ENCODE measurements around the gene CCDC148.
A peak's percentile ranks its signal among the peaks of the same experiment; 100 is the strongest.
"Not testable (repeated sequence)": the region's sequence is repeated elsewhere in the genome, so short reads cannot be mapped to it uniquely, and the experiment has no call there.

The CCDC148 gene

DNA sequence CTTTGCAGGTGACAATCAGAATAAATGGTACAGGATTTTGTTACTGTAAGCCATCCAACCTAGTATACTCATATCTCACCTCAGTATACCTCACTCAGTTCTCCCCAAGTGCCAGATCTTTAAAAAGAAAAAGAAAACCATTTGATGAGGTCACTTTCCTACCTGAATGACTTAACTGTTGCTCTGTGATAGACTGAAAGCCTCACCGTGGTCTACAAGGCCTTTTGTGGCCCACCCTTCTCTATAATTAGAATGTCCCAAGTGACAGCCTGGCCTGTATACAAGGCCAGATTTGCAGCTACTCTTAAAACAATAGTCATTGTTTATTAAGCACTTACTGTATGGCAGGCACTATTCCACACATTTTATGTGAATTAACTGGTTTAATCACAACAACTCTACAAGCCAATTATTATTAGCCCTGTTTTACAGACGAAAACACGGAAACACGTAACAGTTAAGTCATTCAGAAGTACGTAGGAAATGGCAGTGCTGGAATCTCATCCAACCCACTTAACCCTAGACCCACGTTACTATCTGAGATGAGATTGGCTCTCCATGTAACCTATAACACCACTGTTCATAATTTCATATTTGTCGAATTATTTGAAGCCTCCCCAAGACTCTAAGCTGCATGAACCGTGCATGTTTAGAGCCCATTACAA, 28.5 kb upstream of the CCDC148 start:
- no peak for DNase-seq (ENCODE audit: low read depth in 1 of 2, low spot score in 1 of 2)

DNA sequence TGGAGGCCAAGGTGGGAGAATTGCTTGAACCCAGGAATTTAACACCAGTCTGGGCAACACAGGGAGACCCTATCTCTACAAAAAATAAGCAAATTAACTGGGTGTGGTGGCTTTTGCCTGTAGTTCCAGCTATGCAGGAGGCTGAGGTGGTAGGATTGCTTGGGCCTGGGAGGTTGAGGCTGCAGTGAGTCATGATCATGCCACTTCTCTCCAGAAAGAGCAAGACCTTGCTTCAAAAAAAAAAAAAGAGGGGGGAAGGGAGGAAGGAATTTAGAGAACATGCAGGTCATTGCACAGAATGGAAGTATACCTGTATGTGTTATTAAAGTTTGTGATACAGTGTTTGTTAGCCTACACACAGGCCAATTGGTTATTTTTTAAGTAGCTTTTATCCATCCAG, 26.0 kb upstream of the CCDC148 start:
- no peak for DNase-seq (ENCODE audit: low read depth in 1 of 2, low spot score in 1 of 2)

DNA sequence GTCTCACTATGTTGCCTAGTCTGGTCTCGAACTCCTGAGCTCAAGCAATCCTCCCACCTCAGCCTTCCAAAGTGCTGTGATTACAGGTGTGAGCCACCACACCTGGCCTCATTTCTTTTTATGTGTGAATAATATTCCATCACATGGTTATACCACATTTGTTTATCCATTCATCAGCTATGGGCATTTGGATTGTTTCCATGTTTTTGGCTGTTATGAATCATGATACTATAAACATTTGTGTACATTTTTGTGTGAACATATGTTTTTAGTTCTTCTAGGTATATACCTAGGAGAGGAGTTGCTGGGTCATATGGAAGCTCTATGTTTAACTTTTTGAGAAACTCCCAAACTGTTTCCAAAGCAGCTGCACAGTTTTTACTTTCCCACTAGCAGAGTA, 24.6 kb upstream of the CCDC148 start:
- no peak for DNase-seq (ENCODE audit: low read depth in 1 of 2, low spot score in 1 of 2)

DNA sequence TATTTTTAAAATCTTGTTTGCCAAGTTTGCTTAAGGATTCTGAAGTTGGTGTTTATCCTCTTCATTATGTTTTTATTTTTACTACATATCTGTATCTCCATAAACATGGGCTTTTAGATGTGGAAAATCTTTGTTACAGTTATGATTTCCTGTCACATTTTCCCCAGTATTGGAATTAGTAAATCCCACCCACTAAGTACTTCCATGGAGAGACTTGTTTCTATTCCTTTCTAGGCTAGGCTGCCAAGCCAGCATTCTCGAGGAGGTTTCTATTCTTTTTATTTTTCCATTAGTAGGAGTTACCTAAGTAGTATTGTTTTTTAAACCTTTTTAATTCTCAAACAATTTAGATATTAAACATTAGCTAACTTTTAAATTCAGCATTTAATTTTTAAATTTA, 22.3 kb upstream of the CCDC148 start:
- DNase-seq (ENCODE audit: low read depth in 1 of 2, low spot score in 1 of 2) = no peak

DNA sequence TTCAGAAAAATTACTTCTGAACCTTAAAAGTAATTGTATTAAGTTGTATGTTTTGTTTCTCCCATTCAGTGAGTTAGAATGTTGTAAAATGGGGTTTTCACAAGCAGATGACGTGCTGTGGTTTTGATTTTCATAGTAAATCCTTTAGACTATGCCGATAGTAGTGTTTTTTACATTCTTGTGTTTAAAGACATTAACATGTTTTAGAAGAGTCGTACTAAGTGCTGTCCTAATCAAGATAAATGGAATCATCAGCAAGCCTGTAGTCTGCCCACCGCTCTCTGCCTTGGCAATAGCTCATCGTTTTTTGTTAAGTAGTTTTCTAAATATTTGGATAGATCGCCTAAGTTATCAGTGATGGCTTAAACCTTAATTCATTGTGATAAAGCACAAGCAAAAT, 21.7 kb upstream of the CCDC148 start:
- no peak for DNase-seq (ENCODE audit: low read depth in 1 of 2, low spot score in 1 of 2)

DNA sequence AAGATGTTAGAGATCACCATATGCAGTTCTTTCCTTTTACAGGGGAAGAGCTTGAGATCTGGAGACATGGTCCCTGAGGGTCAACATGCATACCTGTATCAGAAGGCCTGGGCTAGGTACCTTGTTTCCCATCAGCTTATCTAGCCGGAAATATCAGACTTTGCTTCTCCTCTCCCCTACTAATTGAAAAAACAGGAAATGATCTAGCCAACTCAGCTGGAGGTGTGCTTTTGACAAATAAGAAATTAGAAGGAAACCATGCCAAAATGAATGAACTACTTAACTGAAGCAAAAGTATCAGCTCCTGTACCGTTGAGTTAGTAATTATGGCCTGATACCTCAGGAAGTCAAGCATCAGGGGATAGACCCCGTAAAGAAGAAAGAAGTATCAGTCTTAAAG, 20.6 kb upstream of the CCDC148 start:
- no peak for DNase-seq (ENCODE audit: low read depth in 1 of 2, low spot score in 1 of 2)

DNA sequence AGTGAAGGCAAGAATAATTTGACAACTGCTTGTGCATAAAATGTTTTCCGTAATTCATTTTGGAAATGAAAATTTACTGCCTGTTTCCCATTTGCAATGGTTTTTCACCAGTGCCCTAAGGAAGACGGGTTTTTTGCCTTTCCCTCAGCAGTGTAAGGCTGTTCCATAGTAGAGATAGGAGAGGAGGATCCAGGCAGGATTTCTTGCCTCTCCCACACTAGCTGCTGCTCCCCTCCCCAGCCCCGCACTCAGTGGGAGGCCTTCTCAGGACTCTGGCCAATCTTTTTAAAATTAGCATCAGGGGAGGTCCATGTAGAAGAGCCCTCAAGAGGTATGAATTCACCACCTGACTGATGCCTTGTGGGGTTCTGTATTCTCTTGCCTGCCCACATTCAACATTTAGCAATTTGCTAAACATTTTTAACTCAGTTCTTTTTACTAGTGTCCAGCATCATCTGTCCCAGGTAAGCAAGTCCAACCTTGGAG, 18.0 kb upstream of the CCDC148 start:
- DNase-seq (ENCODE audit: low read depth in 1 of 2, low spot score in 1 of 2) = not testable (repeated sequence)

DNA sequence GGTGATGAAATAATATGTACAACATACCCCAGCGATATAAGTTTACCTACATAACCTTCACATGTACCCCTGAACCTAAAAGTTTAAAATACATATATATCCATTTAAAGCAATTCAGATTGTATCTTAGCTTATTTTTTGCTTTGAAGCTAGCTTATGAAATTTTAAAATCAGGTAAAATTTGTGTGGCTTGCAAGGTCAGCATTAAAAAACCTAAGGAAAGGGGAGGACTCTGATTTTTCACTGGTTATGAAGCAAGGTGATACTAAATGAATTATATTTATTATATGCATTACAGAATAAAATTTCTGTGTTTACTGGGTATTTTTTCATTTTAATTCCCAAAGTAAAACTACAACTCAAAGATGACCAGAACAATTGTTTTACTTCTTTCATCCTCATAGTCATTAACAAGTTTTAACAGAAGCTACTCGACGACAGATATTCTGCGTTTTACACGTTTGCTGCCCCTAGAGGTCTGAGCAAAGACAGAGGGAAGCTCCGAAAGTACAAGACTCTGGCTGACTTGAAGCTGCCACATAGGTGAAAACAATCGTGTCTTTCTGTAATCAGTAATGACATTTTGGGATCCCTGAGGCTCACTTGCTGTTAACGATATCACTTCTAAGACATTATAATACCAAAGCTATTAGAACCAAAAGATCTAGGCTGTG, 17.3 kb upstream of the CCDC148 start:
- no peak for DNase-seq (ENCODE audit: low read depth in 1 of 2, low spot score in 1 of 2)

DNA sequence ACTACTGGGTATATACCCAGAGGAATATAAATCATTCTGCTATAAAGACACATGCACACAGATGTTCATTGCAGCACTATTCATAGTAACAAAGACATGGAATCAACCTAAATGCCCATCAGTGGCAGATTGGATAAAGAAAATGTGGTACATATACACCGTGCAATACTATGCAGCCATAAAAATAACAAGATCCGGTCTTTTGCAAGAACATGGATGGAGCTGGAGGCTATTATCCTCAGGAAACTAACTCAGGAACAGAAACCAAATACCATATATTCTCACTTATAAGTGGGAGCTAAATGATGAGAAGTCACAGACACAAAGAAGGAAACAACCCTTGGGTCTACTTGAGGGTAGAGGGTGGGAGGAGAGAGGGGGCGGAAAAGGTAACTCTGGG, 16.7 kb upstream of the CCDC148 start:
- not testable (repeated sequence) for DNase-seq (ENCODE audit: low read depth in 1 of 2, low spot score in 1 of 2)

DNA sequence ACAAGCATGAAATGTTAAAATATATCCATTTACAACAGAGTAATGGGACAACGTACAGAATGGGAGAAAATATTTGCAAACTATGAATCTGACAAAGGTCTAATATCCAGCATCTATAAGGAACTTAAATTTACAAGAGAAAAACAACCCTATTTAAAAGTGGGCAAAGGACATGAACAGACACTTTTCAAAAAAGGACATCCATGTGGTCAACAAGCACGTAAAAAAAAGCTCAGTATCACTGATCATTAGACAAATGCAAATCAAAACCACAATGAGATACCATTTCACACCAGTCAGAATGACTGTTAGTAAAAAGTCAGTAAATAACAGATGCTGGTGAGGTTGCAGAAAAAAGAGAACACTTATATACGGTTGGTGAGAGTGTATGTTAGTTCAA, 16.3 kb upstream of the CCDC148 start:
- DNase-seq (ENCODE audit: low read depth in 1 of 2, low spot score in 1 of 2) = not testable (repeated sequence)

DNA sequence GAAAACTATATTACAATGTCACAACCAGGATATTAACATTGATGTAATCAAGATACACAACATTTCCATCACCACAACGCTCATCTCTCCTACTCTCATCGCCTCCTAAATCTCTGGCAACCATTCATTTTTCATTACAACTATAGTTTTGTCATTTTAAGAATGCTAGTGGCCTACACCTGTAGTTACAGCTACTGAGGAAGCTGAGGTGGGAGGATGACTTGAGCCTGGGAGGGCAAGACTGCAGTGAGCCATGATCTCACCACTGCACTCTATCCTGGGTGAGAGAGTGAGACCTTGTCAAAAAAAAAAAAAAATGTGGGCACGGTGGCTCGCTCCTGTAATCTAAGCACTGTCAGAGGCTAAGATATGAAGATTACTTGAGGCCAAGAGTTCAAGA, 10.7 kb upstream of the CCDC148 start:
- DNase-seq (ENCODE audit: low read depth in 1 of 2, low spot score in 1 of 2) = no peak

DNA sequence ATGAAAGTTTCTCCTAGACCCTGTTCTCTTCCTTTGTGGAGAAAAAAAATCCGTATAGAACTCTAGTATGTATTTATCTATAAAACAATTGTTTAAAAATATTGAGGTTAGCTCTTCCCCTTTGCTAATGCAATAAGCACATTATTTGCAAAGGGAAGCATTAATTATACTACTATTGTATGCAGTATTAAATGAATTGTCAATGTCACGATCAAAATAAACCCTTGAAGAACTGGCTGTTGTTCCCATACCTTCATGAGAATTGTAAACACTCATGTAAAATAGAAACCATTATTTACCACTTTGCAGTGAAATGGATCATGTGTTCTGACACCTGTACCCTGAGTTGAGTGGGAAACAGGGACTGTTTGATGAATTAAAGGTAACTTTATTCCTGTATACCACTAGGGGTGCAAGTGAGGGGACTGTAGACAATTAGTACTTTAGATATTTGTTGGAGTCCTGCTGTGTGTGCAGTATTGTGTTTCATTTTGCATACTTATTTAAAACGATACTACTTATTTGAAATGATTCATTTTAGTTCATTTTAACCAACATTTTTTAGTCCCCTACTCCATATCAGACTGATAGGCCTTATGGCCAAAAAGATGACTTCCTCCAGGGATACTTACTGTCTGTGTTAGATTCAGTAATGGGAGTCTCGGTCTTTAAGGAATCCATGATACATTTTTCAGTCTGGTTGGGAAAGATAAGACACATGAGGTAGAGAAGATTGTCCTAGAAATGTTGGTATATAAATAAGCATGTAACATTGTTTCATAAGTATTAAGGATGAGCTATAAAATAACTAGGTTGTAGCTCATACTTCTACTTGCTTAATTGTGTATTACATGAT, 8.1 kb upstream of the CCDC148 start:
- no peak for DNase-seq (ENCODE audit: low read depth in 1 of 2, low spot score in 1 of 2)

DNA sequence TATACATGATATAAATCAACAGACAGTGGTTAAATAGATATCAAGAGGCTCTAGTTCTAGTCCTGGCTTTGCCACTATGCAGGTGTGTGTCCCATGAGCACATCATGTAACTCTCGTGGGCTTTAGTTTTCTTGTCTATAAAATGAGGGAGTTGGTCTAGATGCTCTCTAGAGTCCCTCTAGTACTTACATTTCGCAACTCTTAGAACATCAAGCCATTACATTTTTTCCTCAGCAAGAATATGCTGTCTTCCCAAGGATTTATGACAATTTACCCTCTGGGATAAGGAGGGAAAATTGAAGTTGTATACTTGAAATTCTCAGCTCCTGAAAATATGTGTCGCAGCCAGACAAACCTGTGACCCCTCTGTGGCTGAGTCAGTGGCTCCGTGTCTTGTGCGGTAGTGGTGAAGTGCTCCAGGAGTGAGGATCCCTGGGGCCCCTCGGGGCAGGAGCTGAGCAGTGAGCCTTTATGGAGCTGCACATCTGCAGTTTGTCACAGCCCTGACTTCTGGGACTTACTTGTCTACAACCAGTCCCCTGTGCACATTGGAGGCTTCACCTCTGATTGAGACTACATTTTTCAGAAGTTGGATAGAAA, 7.0 kb upstream of the CCDC148 start:
- DNase-seq (ENCODE audit: low read depth in 1 of 2, low spot score in 1 of 2) = no peak

DNA sequence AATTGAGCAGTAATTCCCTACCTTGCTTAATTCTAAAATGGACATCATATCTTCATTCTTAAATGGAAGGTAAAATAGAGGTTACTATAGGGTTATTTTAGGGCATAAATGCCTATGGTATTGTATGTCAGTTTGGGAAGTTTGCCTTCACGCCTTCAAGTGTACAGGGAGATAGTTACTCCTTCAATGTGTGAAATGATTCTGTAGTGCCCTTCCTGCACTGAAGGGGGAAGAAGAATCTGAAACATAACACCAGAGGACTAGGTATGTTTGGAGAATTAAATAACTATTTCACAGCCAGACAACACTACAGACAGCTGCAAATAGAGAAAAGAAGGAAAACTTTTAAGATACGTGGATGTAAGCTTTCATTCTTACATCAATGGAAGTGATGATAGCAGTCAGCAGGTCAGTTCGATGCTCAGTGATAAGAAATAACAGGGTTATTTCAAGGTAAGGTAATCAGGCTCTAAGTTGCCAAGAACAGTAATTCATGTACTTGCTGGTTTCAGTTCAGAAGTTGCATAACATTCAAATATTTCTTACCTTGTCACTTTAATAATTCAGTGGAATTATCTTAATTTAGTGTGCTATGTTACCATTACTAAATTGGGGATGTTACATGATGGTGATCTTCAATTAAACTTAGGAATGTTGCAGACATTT, 4.2 kb upstream of the CCDC148 start:
- DNase-seq (ENCODE audit: low read depth in 1 of 2, low spot score in 1 of 2) = no peak

DNA sequence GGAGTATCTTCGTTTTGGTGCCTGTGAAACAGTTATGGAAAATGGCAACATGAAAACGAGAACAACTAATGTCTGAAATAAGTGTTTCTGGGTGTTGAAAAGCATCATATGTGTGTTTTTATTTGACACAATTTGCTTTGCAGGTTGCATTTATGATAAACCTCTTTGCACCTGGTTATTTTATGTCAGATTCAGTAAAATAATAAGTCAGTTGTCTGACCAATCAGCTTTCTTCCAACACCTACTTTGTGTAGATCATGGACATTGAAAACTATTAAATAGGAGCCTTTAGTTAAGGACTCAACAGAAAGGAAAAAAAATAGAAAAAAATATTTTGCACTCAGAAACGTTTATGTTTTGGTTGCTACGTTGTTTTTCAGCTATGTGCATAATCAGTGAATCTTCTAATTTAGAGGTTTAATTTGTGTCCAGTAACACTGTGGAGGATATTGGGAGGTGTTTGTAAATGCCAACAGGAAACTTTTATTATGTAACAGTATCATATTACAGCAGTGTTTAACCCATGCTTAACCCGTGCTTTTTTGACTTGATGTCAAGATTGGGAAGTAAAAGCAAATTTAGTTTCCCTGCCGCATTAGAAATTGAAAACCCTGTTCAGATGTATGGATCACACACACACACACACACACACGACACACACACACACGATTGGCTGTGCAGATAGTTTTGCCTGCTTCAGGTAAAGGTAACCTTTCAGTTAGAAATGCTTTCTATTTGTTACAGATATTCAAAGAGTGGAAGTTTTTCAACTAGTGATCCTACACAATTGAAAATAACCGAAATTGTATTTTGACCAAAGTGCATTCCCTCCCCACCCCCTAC, 2.8 kb upstream of the CCDC148 start:
- DNase-seq (ENCODE audit: low read depth in 1 of 2, low spot score in 1 of 2) = no peak

DNA sequence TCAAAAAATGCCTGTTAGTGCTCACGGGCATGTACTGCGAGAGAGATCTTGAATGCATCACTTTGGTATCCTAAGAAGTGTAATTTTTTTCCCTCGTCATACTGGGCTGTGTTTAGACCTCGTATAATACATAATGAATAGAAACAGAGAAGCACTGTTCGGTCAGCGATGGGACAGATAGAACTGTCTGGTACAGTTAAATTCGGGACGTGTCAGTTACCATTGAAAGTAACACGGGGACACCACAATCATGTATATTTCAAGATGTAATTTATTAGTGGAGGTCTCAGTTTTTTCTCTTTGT, 2.0 kb upstream of the CCDC148 start:
- no peak for DNase-seq (ENCODE audit: low read depth in 1 of 2, low spot score in 1 of 2)

DNA sequence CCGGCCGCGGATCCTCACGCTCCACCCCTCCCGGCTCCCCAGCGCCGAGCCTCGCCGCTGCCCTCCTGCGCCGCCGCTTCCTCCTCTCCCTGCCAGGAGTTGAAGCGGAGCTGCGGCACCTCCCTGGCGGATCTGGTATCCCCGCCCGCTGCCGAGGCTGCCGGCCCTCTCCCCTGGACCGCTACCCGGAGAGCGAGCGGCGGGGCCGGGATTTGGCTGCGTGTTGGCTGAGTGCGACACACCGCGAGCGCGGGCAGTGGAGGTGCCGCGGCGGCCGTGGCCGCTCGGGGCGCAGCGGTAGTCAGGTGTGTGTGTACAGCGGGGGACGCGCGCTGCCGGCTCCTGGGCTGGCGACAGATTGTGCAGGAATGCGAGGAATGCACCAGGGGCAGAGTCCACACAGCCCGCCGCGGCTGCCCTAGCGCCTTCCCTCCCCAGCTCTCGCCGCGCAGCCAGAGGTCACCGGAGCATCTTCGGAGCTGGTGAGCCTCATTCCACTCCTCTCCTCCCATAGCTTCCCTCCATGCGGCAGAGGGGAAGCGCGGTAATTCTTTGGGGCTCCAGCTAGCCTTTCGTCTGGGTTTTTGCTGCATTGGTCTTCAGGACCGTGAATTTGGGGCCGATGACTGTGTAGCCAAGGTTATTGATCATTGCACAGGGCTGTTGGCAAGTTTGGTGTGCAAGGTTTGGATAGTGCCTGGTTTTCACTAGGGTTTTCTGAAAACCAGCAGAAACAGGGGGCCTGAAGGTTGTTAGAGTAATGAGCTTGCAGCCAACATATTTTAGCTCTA, 1.5 kb upstream of the CCDC148 start:
- peak; percentile 36 to 44 for DNase-seq (ENCODE audit: low read depth in 1 of 2, low spot score in 1 of 2)

DNA sequence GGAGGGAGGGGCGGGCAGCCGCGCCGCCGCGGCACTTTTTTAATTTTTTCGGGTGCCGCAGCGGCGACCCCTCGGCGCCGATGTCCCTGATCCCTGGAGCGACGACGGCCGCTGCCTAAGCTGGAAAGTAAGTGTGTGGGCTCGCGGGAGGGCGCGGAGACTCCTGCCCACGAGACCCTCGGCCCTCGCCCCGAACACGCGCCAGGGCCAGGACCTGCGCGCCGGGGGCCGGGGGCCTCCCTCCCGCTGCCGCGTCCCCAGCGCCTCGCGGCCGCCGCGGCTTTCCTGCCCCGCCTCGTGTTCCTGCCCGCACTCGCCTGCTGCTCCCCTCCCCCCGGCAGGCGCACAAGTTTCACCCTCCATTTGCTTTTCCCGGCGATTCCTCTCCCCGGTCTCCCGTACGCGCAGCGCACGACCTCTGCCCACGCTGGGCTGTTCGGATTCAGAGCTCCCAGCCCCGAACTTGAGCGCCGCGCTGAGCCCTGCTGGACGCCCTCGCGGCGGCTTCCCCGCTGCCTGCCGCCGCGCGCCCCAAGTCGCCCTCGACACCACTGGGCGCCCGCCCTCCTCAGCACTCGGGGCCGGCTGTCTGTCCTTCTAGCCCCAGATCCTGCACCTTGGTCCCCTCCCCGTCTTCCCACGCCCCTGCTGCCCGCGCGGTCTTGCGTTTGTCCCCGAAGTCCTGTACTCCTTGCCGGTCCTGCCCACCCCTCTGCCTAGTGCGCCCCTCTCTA, 706 bp upstream of the CCDC148 start:
- peak; percentile 18 to 33 for DNase-seq (ENCODE audit: low read depth in 1 of 2, low spot score in 1 of 2)

DNA sequence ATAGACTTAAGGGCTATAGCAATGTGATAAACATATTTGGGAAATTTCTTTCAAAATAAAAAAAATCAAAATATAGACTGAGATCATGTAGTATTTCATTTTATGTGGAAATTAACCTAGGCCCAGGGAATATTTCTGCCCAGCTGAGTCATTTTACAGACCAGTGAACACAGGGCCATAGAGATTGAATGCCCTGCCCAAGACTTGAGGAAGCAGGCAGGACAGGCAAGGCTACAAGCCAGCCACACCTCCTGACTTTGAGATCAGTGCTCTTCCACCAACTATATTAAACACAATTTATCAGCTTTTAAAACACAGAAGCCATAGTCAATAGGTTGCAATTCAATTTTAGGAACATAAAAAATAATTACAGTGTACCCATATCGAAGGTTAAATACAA, 12.9 kb downstream of the CCDC148 start:
- no peak for DNase-seq (ENCODE audit: low read depth in 1 of 2, low spot score in 1 of 2)

All from stimulated activated CD4-positive, alpha-beta T cell treated with anti-CD3 and anti-CD28 coated beads, Interleukin-15, amount 100 ng/mL, for 1 hour (primary cell).